IMR-90 (cell line): ENCODE results near the gene MFN1.

ENCODE experiments used
- CEBPB ChIP-seq: IDR thresholded peaks from 2 replicates; pipeline ENCODE4 v1.6.1; 2012; ENCODE audit warnings: low read depth, low read length, improper control_type of control experiment
- CHD1 ChIP-seq: IDR thresholded peaks from 2 replicates; pipeline ENCODE4 v1.6.1; 2012; ENCODE audit warnings: low read depth, low read length, improper control_type of control experiment
- CTCF ChIP-seq: conservative IDR thresholded peaks from 2 replicates; pipeline ENCODE4 v1.5.1; 2012; ENCODE audit warnings: mild to moderate bottlenecking, low read depth, low read length, improper control_type of control experiment
- FOS ChIP-seq: fragments of 150-350 bp; IDR thresholded peaks from 2 replicates; pipeline ENCODE4 v1.6.1; 2016; ENCODE audit warnings: low read depth, low read length
- MAZ ChIP-seq: IDR thresholded peaks from 2 replicates; pipeline ENCODE4 v1.6.1; 2012; ENCODE audit warnings: low read depth, mild to moderate bottlenecking, low read length, improper control_type of control experiment, moderate library complexity, borderline replicate concordance
- MXI1 ChIP-seq: IDR thresholded peaks from 2 replicates; pipeline ENCODE4 v1.6.1; 2012; ENCODE audit warnings: low read depth, mild to moderate bottlenecking, low read length, moderate library complexity, borderline replicate concordance
- NFE2L2 ChIP-seq: fragments of 150-350 bp; IDR thresholded peaks from 2 replicates; pipeline ENCODE4 v1.6.1; 2016; ENCODE audit warnings: low read depth, mild to moderate bottlenecking, low read length
- POLR2A ChIP-seq: IDR thresholded peaks from 2 replicates; pipeline ENCODE4 v1.6.1; 2012; ENCODE audit warnings: mild to moderate bottlenecking, low read depth, low read length
- RAD21 ChIP-seq: IDR thresholded peaks from 2 replicates; pipeline ENCODE4 v1.6.1; 2012; ENCODE audit warnings: low read length, improper control_type of control experiment
- SMC3 ChIP-seq: fragments of 150-350 bp; IDR thresholded peaks from 2 replicates; pipeline ENCODE4 v1.6.1; 2016; ENCODE audit warnings: low read depth, mild to moderate bottlenecking, antibody characterized with exemption, low read length, moderate library complexity
- USF2 ChIP-seq: fragments of 150-350 bp; IDR thresholded peaks from 2 replicates; pipeline ENCODE4 v1.6.1; 2017; ENCODE audit warnings: mild to moderate bottlenecking, antibody characterized with exemption, low read length, low read depth
- TF ChIP-seq, protein P1 (sequence below): fragments of 150-350 bp; IDR thresholded peaks from 2 replicates; pipeline ENCODE4 v1.6.1; 2016; ENCODE audit warnings: low read depth, mild to moderate bottlenecking, low read length, moderate library complexity, borderline replicate concordance

DNA sequence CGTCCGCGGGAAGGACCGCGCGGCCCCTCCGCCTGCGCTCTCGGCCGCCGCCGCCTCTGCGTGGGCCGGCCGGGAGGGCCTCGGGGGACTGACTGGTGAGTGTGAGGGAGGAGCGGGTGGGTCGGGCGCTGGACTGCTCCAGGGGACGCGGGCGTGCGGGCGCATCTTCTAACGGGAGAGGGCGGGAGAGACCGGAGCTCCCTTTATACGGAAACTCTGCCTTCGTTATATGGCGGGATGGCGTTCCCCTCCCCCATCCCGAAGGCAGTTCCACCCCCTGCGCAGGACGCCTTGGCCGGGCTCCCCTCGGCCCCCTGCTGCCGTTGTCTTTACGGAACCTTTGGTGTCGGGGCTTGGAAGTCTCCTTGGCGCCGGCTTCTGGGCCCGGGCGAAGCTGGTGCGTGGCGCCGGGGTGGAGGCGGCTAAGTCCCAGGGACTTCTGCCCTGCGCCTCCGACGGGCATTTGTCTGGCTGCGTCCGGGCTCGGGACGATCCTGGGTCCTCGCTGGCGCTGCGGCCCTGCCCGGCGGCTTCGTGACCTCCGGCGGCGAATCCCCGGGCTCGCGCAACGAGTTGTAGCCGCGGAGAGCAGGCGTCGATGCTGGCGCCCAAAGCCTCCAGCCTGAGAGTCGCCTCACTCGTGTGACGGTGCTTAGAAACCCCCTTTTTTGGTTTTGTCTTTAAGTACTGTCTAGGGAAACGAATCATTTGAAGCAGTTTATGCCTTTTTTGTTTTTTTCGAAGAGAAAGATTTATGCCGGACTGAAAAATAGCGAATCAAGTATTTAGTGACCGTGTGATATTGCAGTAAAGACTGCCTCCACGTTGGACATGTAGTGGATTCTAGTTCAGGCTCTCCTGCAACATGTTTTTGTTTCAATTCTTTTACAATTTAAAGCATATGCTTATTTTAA, 24.1 kb upstream of the MFN1 start:
- TF ChIP-seq CTCF (no peak), POLR2A (peak; percentile 51), USF2 (no peak), RAD21 (no peak), CEBPB (no peak), MXI1 (0 out of 2 replicates have a peak, but pooled peaks have one; percentile 14), MAZ (no peak), NFE2L2 (no peak), SMC3 (no peak), CHD1 (no peak), FOS (no peak)
- TF ChIP-seq, protein P1, sequence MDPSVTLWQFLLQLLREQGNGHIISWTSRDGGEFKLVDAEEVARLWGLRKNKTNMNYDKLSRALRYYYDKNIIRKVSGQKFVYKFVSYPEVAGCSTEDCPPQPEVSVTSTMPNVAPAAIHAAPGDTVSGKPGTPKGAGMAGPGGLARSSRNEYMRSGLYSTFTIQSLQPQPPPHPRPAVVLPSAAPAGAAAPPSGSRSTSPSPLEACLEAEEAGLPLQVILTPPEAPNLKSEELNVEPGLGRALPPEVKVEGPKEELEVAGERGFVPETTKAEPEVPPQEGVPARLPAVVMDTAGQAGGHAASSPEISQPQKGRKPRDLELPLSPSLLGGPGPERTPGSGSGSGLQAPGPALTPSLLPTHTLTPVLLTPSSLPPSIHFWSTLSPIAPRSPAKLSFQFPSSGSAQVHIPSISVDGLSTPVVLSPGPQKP: no peak
